Prostate gland (tissue), 2 donors: ENCODE measurements around the gene CNST.

Experiments used
- POLR2A ChIP-seq: fragments of 450-650 bp; IDR thresholded peaks from one replicate; pipeline ENCODE4 v1.6.1; 2016; ENCODE audit warnings: antibody characterized with exemption, mild to moderate bottlenecking
- TF ChIP-seq, protein P1 (sequence below), 4 experiments: fragments of 200-600 bp in 2 of 4; fragments of 450-650 bp in 2 of 4; sonication (generic) in 2 of 4; IDR thresholded peaks; 1 replicate in 3 of 4; 2 replicates in 1 of 4; pipeline ENCODE4 v1.5.1; 2016 to 2019; ENCODE audit warnings: antibody characterized with exemption in 4 of 4, mild to moderate bottlenecking in 2 of 4, moderate library complexity in 2 of 4

DNA sequence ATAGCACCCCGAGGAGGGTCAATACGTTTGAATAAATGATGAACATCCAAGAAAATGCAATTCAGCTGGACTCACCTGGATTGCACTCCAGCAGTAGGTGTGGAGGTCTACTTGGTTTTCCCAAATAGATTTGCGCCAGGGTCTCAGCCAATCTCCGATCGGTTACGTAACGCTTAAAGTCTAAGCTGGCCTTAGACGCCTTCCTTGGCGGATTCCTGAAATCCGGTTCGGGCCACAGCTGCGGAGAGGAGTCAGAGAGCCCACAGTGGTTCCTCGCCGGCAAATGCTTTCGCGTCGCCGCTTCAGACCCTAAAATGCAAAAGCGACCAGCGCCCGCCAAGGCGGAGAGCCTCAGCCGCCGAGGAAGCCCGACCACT lies 517 bp upstream of the CNST start:
- TF ChIP-seq, protein P1, sequence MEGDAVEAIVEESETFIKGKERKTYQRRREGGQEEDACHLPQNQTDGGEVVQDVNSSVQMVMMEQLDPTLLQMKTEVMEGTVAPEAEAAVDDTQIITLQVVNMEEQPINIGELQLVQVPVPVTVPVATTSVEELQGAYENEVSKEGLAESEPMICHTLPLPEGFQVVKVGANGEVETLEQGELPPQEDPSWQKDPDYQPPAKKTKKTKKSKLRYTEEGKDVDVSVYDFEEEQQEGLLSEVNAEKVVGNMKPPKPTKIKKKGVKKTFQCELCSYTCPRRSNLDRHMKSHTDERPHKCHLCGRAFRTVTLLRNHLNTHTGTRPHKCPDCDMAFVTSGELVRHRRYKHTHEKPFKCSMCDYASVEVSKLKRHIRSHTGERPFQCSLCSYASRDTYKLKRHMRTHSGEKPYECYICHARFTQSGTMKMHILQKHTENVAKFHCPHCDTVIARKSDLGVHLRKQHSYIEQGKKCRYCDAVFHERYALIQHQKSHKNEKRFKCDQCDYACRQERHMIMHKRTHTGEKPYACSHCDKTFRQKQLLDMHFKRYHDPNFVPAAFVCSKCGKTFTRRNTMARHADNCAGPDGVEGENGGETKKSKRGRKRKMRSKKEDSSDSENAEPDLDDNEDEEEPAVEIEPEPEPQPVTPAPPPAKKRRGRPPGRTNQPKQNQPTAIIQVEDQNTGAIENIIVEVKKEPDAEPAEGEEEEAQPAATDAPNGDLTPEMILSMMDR (IDR thresholded peaks at IDR 0.05): no peak
- TF ChIP-seq POLR2A: no peak
